Activated naive CD4-positive, alpha-beta T cell treated with anti-CD3 and anti-CD28 coated beads, Interleukin-2, amount 50 U/mL, for 72 hours (primary cell): ENCODE measurements around the gene CCDC149. TPM values are rescaled to one million over a fixed set of nuclear protein-coding genes. Genes with fewer than 3 reads are reported as not detected.

Source experiments
- ATAC-seq, 2 donors: fragments of 150-1000 bp; cut with Tn5 transposase; 2 replicates each; pipeline ENCODE4 v1.10.0; 2021; ENCODE audit warnings: mild to moderate bottlenecking in 2 of 2, moderate library complexity in 2 of 2
- DNase-seq, 2 donors: peaks; one replicate each; pipeline ENCODE4 v3.0.0; 2021 to 2022; ENCODE audit warnings: low spot score in 2 of 2
- H3K27ac Mint-ChIP-seq, 2 donors: one replicate each; pipeline ENCODE4 v1.8.0; 2022; ENCODE audit warnings: mild to moderate bottlenecking in 2 of 2, mixed read lengths in 2 of 2
- H3K36me3 Mint-ChIP-seq, 2 donors: one replicate each; pipeline ENCODE4 v1.8.0; 2022; ENCODE audit warnings: mixed read lengths in 2 of 2
- H3K9me3 Mint-ChIP-seq, 2 donors: one replicate each; pipeline ENCODE4 v1.8.0; 2022; ENCODE audit warnings: mixed read lengths in 2 of 2
- total RNA-seq, 2 donors: library from RNA; stranded (reverse); gene quantifications; one replicate each; pipeline ENCODE4 v1.2.3, GENCODE V29; 2022

Gene CCDC149
- total RNA-seq, 2 donors from 2014 or later, result 0.31 to 0.61 TPM

DNA sequence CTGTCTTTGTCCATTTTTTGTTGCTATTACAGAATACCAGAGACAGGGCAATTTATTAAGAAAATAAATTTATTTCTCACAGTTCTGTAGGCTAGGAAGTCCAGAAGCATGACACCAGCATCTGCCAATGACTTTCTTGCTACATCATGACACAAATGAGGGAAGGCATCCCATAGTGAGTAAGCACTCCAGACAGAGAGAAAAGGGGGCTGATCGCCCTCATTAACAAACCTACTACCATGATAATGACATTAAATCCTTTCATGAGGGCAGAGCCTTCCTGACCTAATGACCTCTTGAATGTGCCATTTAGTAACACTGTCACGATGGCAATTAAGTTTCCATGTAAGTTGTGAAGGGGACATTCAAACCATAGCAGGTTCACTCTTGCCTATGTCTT lies 20.1 kb downstream of the CCDC149 start:
- H3K27ac Mint-ChIP-seq, result no peak overlapping the region
- H3K36me3 Mint-ChIP-seq, result no peaks in the 10 kb centered on the region
- H3K9me3 Mint-ChIP-seq, result no peaks in the 10 kb centered on the region
- ATAC-seq, result no peak
- DNase-seq, result no peak

- no peak for DNase-seq
- no peaks in the 10 kb centered on the region for H3K9me3 Mint-ChIP-seq
- no peak for ATAC-seq
- no peak overlapping the region for H3K27ac Mint-ChIP-seq
- H3K36me3 Mint-ChIP-seq, result no peaks in the 10 kb centered on the region
These were observed 20.6 kb downstream of the CCDC149 start for GRCh38 chr4:24892278-24892677.

GRCh38 chr4:24890561-24891126 lies 22.2 kb downstream of the CCDC149 start:
- no peaks in the 10 kb centered on the region for H3K36me3 Mint-ChIP-seq
- ATAC-seq, result no peak
- H3K27ac Mint-ChIP-seq, result no peak overlapping the region
- no peak for DNase-seq
- no peaks in the 10 kb centered on the region for H3K9me3 Mint-ChIP-seq

GRCh38 chr4:24889991-24890390 lies 22.9 kb downstream of the CCDC149 start:
- Mint-ChIP-seq H3K27ac (no peak overlapping the region), H3K9me3 (no peaks in the 10 kb centered on the region), H3K36me3 (no peaks in the 10 kb centered on the region)
- ATAC-seq (no peak), DNase-seq (no peak)

- DNase-seq (no peak), ATAC-seq (no peak)
- Mint-ChIP-seq H3K9me3 (no peaks in the 10 kb centered on the region), H3K36me3 (no peaks in the 10 kb centered on the region), H3K27ac (no peak overlapping the region)
These were observed 24.1 kb downstream of the CCDC149 start for GRCh38 chr4:24888475-24889344.

DNA sequence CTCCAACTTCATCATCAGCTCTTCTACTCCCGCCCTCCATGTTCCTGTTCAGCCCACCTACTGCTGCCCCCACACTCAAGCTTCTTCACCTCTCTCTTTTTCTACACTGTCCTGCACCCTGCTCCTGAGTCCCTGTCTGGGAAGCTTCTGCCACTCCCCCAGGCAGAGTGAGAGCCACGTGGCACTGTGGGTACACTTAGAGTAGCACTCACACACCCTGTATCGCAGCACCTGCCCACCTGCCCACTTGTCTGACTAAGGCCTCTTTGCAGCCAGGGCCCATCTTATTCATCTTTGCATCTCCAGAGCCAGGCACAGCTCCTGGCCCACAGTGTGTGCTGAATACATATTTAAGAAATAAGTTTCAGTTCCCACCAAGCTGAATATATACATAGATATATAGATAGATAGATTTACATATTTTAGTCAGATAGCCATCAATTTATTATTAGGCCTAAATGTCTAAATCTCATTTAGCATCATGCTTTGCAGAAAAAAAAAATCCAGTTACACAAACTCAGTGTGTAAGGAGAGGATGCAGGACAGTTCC lies 24.9 kb downstream of the CCDC149 start:
- no peak for ATAC-seq
- H3K27ac Mint-ChIP-seq, result peak overlapping the region in 1 of 2 donors; percentile 46
- no peaks in the 10 kb centered on the region for H3K36me3 Mint-ChIP-seq
- no peak for DNase-seq
- no peaks in the 10 kb centered on the region for H3K9me3 Mint-ChIP-seq

- Mint-ChIP-seq H3K9me3 (no peaks in the 10 kb centered on the region), H3K27ac (no peak overlapping the region), H3K36me3 (no peaks in the 10 kb centered on the region)
- ATAC-seq (no peak), DNase-seq (no peak)
These were observed 26.2 kb downstream of the CCDC149 start for GRCh38 chr4:24886596-24886995.

- no peak for DNase-seq
- ATAC-seq, result no peak
- no peak overlapping the region for H3K27ac Mint-ChIP-seq
- no peaks in the 10 kb centered on the region for H3K36me3 Mint-ChIP-seq
- H3K9me3 Mint-ChIP-seq, result no peaks in the 10 kb centered on the region
These were observed 27.5 kb downstream of the CCDC149 start for GRCh38 chr4:24885342-24885741.

- DNase-seq (no peak), ATAC-seq (no peak)
These were observed 27.9 kb downstream of the CCDC149 start for GRCh38 chr4:24884902-24885301.

DNA sequence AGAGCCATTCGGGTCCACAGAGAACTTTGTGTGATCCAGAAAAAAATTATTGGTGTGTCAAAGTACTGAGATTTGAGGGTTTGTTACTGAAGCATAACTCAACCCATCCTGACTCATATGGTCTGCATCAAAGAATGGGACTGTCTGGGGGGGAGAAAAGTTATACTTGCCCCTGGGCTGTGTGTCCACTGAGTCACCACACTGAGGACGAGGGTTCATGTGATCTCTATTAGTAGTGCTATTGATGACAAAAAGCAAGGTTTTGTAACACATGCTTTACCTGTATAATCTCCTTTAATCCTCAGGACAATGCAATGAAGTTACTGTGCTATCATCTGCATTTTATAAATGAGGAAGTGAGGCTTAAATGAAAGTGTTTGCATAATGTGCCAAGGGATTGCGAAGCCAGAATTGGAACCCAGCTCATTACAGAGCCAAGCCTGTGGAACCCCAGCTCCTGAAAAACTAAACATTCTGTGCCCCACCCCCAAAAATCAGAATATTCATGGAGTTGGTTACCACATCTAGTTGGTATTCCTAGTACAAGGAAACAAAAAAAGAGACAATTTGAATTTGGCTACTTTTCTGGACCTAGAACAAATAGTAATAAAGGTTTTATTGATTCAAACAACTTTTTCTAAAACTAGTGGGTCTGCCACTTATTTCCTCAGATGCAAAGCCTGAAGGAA lies 31.2 kb downstream of the CCDC149 start:
- no peaks in the 10 kb centered on the region for H3K36me3 Mint-ChIP-seq
- no peak for ATAC-seq
- H3K9me3 Mint-ChIP-seq, result no peaks in the 10 kb centered on the region
- no peak overlapping the region for H3K27ac Mint-ChIP-seq
- no peak for DNase-seq

More at GRCh38 chr4:24884902-24885301, 27.9 kb downstream of the CCDC149 start:
- no peaks in the 10 kb centered on the region for H3K36me3 Mint-ChIP-seq
- no peak overlapping the region for H3K27ac Mint-ChIP-seq
- no peaks in the 10 kb centered on the region for H3K9me3 Mint-ChIP-seq

- no peaks in the 10 kb centered on the region for H3K36me3 Mint-ChIP-seq
- ATAC-seq, result no peak
- H3K9me3 Mint-ChIP-seq, result no peaks in the 10 kb centered on the region
- no peak overlapping the region for H3K27ac Mint-ChIP-seq
- no peak for DNase-seq
These were observed 32.7 kb downstream of the CCDC149 start for GRCh38 chr4:24880186-24880585.

DNA sequence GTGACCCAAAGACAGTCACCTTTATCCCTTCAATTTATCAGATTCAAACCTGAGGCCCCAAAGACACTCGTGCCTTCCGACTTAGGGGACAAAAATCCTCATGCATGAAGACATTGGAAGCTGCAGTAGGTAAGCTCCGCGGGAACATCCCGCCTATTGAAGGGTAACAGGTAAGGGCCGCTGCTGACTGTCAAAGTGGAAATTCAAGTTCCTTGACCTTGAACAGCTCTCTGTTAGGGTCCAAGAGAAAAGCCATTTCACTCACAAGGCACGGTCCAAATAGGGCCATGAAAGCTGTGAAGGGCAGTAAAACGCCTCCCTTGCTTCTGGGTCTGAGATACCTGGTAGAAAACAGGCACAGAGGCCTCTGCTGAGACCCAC lies 34.2 kb downstream of the CCDC149 start:
- ATAC-seq (no peak), DNase-seq (no peak)
- Mint-ChIP-seq H3K36me3 (no peaks in the 10 kb centered on the region), H3K27ac (no peak overlapping the region), H3K9me3 (no peaks in the 10 kb centered on the region)

DNA sequence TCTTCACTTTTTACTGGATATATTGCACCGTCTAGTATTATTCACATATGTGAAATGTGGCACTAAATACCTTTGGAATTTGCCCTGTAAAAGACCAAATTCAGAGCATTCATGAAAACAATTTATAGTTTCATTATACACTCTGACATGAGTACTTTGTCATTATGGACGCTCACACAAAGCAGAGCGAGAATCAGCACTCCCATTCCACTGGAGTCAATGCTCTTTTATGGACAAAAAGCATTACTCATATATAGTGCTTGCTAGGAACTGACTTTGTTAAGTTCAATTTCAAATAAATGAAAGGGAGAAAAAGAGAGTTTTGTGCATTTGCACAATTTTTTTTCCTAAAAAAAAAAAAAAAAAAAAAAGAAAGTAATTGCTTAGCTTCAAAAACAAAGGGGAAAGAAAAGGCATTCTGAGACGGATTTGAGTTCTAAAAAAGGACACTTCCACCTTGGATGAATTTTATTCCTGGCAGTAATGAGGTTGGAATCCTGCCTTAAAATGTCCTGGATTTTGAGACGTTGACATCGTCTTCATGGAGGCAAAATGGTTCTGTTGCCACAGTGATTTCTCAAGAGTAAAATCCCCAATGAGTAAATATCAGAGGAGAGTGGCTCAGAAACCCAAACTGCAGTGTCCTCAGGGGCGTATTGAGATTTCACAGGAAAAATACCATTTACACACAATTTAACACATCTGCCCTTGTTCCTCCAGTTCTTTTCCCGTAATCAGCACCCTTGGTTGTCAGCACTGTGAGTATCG lies 34.8 kb downstream of the CCDC149 start:
- H3K36me3 Mint-ChIP-seq, result no peaks in the 10 kb centered on the region
- no peak overlapping the region for H3K27ac Mint-ChIP-seq
- no peak for DNase-seq
- H3K9me3 Mint-ChIP-seq, result no peaks in the 10 kb centered on the region
- no peak for ATAC-seq

DNA sequence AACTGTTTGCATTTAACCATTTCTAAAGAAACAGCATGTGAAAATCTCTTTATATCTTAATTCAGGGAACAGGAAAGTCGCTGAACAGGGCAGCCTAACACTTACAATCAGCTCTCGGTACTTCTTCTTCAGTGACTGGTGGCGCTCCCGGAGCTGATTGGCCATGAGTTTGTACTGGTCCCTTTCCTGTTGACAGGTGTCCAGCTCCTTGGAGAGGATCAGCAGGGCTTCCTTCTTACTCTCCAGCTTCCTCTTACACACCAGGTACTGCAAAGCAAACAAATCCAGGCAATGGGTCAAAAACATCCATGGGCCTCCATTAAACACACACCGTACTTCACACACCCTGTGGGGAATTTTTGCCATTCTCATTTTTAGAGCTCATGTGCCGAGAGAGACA lies 36.4 kb downstream of the CCDC149 start:
- DNase-seq, result no peak
- Mint-ChIP-seq H3K36me3 (no peaks in the 10 kb centered on the region), H3K9me3 (no peaks in the 10 kb centered on the region), H3K27ac (no peak overlapping the region)
- no peak for ATAC-seq

DNA sequence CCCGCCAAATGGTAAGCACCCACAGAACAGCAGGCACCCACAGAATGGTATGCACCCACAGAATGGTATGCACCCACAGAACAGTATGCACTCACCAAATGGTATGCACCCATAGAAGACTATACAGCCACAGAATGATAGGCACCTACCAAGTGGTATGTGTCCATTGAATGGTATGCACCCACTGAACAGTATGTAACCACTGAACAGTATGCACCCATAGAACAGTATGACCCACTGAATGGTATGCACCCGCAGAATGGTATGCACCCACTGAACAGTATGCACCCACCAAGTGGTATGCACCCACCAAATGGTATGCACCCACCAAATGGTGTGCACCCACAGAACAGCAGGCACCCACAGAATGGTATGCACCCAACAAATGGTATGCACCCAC lies 40.1 kb downstream of the CCDC149 start:
- ATAC-seq (no peak), DNase-seq (no peak)
- Mint-ChIP-seq H3K36me3 (no peaks in the 10 kb centered on the region), H3K9me3 (no peaks in the 10 kb centered on the region), H3K27ac (no peak overlapping the region)

GRCh38 chr4:24871210-24871609 lies 41.6 kb downstream of the CCDC149 start:
- DNase-seq (no peak), ATAC-seq (no peak)
- H3K9me3 Mint-ChIP-seq, result no peaks in the 10 kb centered on the region
- no peak overlapping the region for H3K27ac Mint-ChIP-seq
- no peaks in the 10 kb centered on the region for H3K36me3 Mint-ChIP-seq
